NCI-H1092 (cell line): ENCODE measurements around the gene DLG2.
A peak's percentile ranks its signal among the peaks of the same experiment; 100 is the strongest.

Source experiments
- DNase-seq: peaks from one replicate; lab custom pipeline; 2025; lab: John Stamatoyannopoulos, UW

DLG2 gene

GRCh38 chr11:84128840-84129239, 1498.3 kb downstream of the DLG2 start:
- no peak for DNase-seq

DNA sequence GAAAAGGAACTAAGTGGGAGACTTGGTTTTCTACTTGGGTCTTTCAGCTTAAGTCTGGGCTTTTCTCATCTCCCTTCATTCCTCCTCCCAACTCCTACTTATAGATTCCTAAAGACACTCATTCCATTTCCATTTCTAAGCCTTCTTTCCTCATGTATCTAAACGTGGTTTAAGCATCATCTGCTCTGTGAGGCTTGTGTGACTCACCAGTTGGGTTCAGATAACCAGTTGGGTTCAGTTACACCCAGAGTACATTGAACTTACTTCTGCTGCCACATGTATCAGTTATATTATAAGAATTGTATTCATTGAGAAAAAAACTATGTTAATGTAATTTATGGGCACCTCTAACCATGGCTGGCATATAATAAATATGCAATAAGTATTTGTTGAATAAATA, 1509.8 kb downstream of the DLG2 start:
- no peak for DNase-seq

GRCh38 chr11:84106541-84106940, 1520.6 kb downstream of the DLG2 start:
- no peak for DNase-seq

GRCh38 chr11:84105148-84105547, 1522.0 kb downstream of the DLG2 start:
- DNase-seq = no peak

GRCh38 chr11:84103096-84103495, 1524.0 kb downstream of the DLG2 start:
- no peak for DNase-seq

DNA sequence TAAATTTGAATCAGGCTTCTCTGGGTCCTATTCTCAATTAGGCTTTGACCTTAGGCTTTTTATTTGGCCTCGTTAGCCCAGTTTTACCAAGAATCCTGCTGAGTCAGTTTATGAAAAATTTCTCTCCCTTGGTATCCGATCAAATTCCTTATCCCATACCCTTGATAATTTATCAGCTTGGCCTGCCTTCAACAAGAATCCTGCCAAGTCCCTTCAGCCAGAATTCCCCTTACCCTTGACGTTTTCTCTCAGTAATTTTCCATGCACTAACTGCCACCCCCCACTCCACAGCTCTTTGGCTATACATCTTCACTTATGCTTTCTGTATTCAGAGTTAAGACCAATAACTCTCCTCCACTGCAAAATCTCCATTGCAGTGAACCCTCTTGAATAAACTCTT, 1530.0 kb downstream of the DLG2 start:
- DNase-seq = no peak

GRCh38 chr11:84091212-84091986, 1535.7 kb downstream of the DLG2 start:
- no peak for DNase-seq

DNA sequence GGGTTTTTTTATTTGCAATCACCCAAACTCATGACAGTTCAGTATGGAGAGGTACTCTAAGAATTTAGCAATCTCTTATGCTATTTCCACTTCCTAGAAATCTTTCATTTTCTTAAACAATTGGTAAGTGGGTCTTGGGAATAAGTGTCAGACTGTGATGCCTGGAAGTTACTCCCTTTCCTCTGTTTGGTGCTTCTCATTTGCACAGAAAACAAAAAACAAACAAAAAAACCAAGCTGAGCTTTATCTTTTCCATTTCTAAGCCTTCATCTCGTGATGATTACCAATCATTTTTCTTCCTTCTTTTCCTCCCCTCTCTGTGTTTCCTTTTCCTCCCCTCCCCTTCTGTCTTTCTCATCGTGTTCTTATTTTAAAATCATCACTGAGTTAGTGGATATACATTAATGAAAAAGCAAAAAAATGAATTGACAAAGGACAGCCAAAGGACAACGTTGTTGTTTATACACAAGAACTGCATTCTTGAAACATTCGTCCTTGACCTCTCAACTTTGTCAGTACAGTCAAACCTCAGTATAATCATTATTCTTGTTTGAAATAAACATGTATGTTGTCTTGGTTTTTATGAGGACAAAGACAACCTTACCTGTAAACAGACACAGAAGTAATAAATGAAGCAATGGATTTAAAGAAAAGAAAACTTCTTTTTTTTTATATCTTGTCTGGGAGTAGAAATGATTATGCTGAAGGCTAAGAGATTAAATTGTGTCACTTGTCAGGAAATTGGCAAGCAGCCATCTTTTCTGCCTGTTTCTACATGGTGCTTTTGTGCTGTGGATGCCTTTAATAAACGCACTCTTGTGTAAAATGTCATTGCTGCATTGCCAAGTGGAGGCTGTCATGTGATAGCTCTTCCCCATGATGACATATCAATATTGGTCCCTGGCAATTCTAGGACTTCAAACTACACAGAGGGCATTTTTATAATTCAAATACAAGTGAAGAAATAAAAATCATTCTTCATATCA, 1537.8 kb downstream of the DLG2 start:
- DNase-seq = peak; percentile 36

- DNase-seq = no peak
Observed at GRCh38 chr11:84071851-84072250, 1555.3 kb downstream of the DLG2 start.

- DNase-seq = no peak
Observed at GRCh38 chr11:84069048-84069447, 1558.1 kb downstream of the DLG2 start.

DNA sequence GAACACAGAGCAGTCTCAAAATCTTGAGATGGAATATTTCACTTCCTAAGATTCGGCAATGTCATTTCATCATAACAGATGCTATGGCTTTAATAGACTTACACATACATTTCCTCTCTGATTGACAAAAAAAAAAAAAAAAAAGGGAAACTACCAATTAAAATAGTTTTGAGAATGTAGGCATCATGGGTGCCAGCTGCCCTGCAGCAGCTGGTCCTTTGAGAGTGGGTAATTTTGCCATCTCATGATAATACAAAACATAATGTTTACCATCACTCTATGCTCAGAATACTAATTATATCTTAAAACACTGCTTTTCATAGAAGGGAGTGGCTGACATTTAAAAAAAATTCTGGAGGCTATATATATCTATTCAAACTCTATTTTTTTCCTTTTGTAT, 1565.4 kb downstream of the DLG2 start:
- no peak for DNase-seq

DNA sequence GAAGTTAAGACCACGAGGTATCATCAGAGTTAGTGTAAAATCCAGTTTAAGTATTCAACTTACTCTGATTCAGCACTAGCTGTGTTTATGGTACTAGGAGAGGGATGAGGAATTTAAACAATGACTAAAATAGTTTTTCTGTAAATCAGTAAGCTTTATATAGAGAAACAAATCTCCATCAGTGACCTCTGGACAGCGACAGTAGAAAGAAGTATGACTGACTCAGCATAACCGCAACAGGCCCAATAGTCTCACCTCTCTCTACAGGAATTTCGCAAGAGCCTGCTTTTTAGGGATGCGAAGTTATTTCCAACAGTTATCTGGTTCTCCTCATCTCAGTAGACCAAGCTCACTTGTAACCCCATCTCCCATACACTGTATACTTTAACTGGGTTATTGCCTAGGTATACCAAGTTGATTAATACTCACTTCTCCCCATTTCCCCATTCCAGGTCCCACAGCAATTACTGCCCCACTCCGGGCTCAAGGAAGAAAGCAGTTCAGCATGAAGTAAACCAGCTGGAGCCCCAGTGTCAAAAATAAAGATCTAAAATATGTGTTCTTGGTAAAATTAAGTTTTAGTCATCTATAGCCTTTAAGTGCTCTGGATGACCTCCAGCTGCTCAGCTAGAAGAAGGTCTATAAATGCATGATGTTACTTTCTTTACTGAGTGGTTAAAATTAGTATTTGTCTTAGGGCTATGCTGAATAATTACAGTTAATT, 1570.3 kb downstream of the DLG2 start:
- no peak for DNase-seq

DNA sequence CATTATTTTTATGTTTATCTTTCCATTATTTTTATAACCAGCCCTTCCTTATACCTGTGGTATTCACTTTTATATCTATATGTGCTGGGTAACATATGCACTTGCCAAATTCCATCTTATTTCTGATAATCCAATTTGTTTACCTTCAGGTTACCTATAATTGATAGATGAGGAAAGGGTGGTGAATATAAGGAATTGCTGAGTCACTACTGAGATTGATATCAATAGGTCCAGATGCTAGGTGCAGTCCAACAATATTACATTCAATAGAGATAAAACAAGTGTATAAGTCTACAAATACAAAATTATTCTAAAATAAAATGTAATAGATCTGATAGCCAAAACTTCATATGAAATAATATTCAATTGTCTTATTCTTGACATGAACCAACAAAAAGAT, 1582.0 kb downstream of the DLG2 start:
- no peak for DNase-seq

DNA sequence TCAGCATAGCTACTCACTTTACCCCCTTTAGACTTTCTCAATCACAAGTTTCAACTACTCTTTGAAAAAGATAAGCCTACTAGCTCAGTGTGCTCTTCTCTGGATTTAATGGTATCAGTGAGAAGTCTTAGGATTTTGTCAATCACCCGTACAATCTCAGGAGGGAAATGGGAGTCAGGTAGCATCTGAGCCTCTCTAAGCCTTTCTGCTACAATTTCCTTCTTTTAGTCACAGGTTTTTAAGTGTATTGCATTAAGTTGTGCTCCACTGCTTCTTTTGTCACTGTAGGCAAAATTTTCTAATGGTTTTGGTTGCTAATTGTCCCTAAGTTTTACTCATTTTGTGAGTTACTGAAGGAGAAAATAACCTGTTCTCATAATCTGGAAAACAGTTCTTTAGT, 1582.4 kb downstream of the DLG2 start:
- DNase-seq = no peak

DNA sequence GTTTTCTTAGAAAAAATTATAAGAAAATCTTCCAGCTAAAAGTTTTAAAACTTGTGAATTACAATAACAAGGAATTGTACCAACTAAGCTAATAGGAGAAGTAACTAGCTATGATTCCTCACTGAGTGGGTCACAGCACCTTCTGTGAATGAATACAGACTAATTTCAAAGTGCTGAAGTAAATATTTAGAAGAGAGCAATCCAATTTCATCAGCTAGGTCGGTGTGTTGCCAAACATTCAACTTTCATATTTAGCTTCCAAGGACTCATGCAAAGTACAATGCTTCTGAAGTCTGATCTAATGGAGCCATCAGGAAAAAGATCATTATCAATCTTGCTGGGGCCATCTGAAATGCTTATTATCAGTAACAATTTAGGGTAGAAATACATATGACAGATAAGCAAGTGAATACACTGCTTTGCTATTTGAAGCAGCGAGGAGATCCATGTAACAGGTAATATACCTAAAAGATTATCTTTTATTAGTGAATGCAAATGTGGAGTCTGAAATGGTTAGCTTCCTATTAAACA, 1590.4 kb downstream of the DLG2 start:
- no peak for DNase-seq

DNA sequence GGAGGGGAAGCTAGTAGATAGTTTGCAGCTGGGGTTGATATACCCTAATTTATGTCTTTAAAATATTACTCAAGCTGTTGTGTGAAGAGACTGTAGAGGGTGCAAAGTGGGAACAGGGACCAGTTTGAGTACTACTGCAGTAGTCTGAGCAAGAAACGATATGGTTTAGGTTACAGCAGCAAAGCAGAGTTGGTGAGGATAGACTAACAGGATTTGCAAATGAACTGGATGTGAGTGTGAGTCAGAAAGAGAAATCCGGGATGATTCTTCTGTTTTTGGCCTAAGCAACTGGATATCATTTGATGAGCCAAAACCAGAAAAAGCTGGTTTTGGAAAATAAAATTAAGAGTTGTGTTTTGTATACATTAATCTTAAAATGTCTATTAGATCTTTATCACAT, 1591.5 kb downstream of the DLG2 start:
- DNase-seq = no peak

GRCh38 chr11:84034484-84034883, 1592.7 kb downstream of the DLG2 start:
- no peak for DNase-seq

- DNase-seq = no peak
Observed at GRCh38 chr11:84024266-84024665, 1602.9 kb downstream of the DLG2 start.

DNA sequence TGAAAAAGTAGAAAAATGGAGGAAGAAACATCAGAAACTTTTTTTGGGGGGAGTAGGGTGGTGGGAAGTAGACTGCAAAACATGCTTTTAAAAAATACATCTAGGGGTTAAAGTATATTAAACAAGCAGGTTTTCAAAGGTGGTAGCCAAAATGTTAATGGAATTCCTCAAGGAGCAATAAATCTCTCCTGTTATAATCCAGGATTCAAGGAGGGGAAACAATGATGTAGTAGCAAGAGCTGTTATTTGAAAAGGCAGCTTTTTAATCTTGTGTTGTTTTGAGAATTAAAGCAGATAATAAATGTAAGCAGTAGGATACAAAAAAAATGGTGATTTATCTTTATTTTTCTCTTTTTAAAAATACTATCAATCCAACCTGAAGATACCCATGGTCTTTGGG, 1604.4 kb downstream of the DLG2 start:
- DNase-seq = no peak

DNA sequence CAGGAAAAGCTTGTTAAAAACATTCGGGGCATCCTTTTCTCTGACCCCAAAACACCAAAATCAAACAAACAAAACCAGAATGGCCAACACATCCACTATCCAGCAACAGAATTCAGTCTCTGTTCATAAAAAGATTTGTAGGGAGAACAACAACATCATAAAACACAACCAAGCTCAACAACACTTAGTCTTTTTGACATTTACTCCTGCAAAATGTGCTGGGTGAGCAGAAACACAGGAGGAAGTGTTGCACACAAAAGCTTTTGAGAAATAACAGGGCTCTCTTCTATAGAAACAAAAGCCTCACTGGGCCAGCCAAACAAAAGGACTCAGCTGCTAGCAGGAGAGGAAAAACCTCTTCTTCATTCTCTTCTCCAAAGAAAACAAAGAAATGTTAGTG, 1604.9 kb downstream of the DLG2 start:
- no peak for DNase-seq

GRCh38 chr11:84021291-84021690, 1605.9 kb downstream of the DLG2 start:
- no peak for DNase-seq

GRCh38 chr11:84019571-84020194, 1607.5 kb downstream of the DLG2 start:
- no peak for DNase-seq
